Measurements from ENCODE around the gene GRM3. TPM values are rescaled to one million over a fixed set of nuclear protein-coding genes. Genes with fewer than 3 reads are reported as not detected.
"Not testable (repeated sequence)": the region's sequence is repeated elsewhere in the genome, so short reads cannot be mapped to it uniquely, and the experiment has no call there.

The GRM3 gene
- not detected for total RNA-seq

- H3K27ac ChIP-seq, result no peak within 1 kb of the TSS
- H3K9me3 ChIP-seq, result no peaks in the 10 kb centered on the region
- H3K27me3 ChIP-seq (replicated peaks; ENCODE audit: insufficient read depth), result peaks cover 8% of the 10 kb centered on the region
- no peaks in the 10 kb centered on the region for H3K4me1 ChIP-seq (replicated peaks)
- intact Hi-C loops (cut with DNase I), result no loop called here
- H3K36me3 ChIP-seq, result no peaks in the 10 kb centered on the region
- WGBS, result 2% methylated on average over 23 of the region's 23 CpGs
- TF ChIP-seq POLR2AphosphoS5 (IDR thresholded peaks at IDR 0.05) (no peak), POLR2A (IDR thresholded peaks at IDR 0.05) (no peak), CTCF (IDR thresholded peaks at IDR 0.05) (no peak)
- DNase-seq (ENCODE audit: low spot score), result no peak
- no peak within 1 kb of the TSS for H3K4me3 ChIP-seq
These were observed at the start of gene GRM3 for GRCh38 chr7:86643561-86644281. TSS of gene GRM3 (plus strand) at chr7:86643909. CDS start at chr7:86765146, 121,237 bp downstream.

- Histone ChIP-seq H3K27me3 (replicated peaks; ENCODE audit: insufficient read depth) (no peaks in the 10 kb centered on the region), H3K4me3 (no peak overlapping the region), H3K9me3 (no peaks in the 10 kb centered on the region), H3K4me1 (replicated peaks) (no peaks in the 10 kb centered on the region), H3K27ac (no peak overlapping the region), H3K36me3 (no peaks in the 10 kb centered on the region)
- intact Hi-C loops (cut with DNase I), result no loop called here
- TF ChIP-seq POLR2AphosphoS5 (IDR thresholded peaks at IDR 0.05) (no peak), CTCF (IDR thresholded peaks at IDR 0.05) (no peak), POLR2A (IDR thresholded peaks at IDR 0.05) (no peak)
- 71% methylated on average over 14 of the region's 15 CpGs for WGBS
- DNase-seq (ENCODE audit: low spot score), result no peak
These were observed 45.4 kb upstream of the GRM3 start for GRCh38 chr7:86598311-86598710.

GRCh38 chr7:86598721-86599120, 45.0 kb upstream of the GRM3 start:
- H3K36me3 ChIP-seq, result no peaks in the 10 kb centered on the region
- intact Hi-C loops (cut with DNase I), result no loop called here
- WGBS, result 93% methylated on average over 9 of the region's 9 CpGs
- no peaks in the 10 kb centered on the region for H3K27me3 ChIP-seq (replicated peaks; ENCODE audit: insufficient read depth)
- H3K9me3 ChIP-seq, result no peaks in the 10 kb centered on the region
- TF ChIP-seq POLR2A (IDR thresholded peaks at IDR 0.05), result no peak
- no peak for TF ChIP-seq CTCF (IDR thresholded peaks at IDR 0.05)
- TF ChIP-seq POLR2AphosphoS5 (IDR thresholded peaks at IDR 0.05), result no peak
- H3K27ac ChIP-seq, result no peak overlapping the region
- no peak overlapping the region for H3K4me3 ChIP-seq
- DNase-seq (ENCODE audit: low spot score), result no peak
- no peaks in the 10 kb centered on the region for H3K4me1 ChIP-seq (replicated peaks)

- Histone ChIP-seq H3K36me3 (no peaks in the 10 kb centered on the region), H3K4me1 (replicated peaks) (no peaks in the 10 kb centered on the region), H3K4me3 (no peak overlapping the region), H3K27me3 (replicated peaks; ENCODE audit: insufficient read depth) (no peaks in the 10 kb centered on the region), H3K27ac (no peak overlapping the region), H3K9me3 (no peaks in the 10 kb centered on the region)
- intact Hi-C loops (cut with DNase I), result no loop called here
- DNase-seq (ENCODE audit: low spot score), result no peak
- WGBS, result 80% methylated on average over 6 of the region's 6 CpGs
- TF ChIP-seq CTCF (IDR thresholded peaks at IDR 0.05), result no peak
- TF ChIP-seq POLR2AphosphoS5 (IDR thresholded peaks at IDR 0.05), result no peak
- no peak for TF ChIP-seq POLR2A (IDR thresholded peaks at IDR 0.05)
These were observed 43.0 kb upstream of the GRM3 start for GRCh38 chr7:86600506-86601290.

- WGBS, result 93% methylated on average over 2 of the region's 2 CpGs
- H3K27me3 ChIP-seq (replicated peaks; ENCODE audit: insufficient read depth); H3K9me3 ChIP-seq; DNase-seq (ENCODE audit: low spot score); H3K27ac ChIP-seq; H3K36me3 ChIP-seq; intact Hi-C loops (cut with DNase I); H3K4me3 ChIP-seq; H3K4me1 ChIP-seq (replicated peaks): not testable (repeated sequence)
These were observed 28.0 kb upstream of the GRM3 start for GRCh38 chr7:86615711-86616110.
